H1 (cell line): Measurements from ENCODE around the gene CUEDC2.

Experiments used
- BCL11A ChIP-seq, 2 experiments: IDR thresholded peaks; one replicate each; pipeline ENCODE4 v1.6.1; 2011; ENCODE audit warnings: low read depth in 2 of 2, low read length in 2 of 2, mild to moderate bottlenecking in 2 of 2
- CEBPB ChIP-seq: IDR thresholded peaks from 2 replicates; pipeline ENCODE4 v1.6.1; 2012; ENCODE audit warnings: low read depth, low read length
- CHD1 ChIP-seq: IDR thresholded peaks from 2 replicates; pipeline ENCODE4 v1.6.1; 2012; ENCODE audit warnings: low read depth, low read length, improper control_type of control experiment
- CREB1 ChIP-seq: IDR thresholded peaks from 2 replicates; pipeline ENCODE4 v1.6.1; 2012; ENCODE audit warnings: inconsistent platforms
- EZH2 ChIP-seq: fragments of 200-600 bp; sonication (generic); IDR thresholded peaks from 2 replicates; pipeline ENCODE4 v1.7.1; 2012; ENCODE audit warnings: low read depth, mild to moderate bottlenecking, moderate library complexity, low read length, inconsistent platforms; ENCODE audit not compliant: severe bottlenecking
- KDM1A ChIP-seq: fragments of 200-600, 300-600 bp; sonication (generic); IDR thresholded peaks from 2 replicates; pipeline ENCODE4 v1.7.1; 2016; ENCODE audit warnings: mild to moderate bottlenecking, low read length, borderline replicate concordance
- POLR2A ChIP-seq, 2 experiments: IDR thresholded peaks; 1 replicate in 1 of 2; 2 replicates in 1 of 2; pipeline ENCODE4 v1.6.1; 2011; ENCODE audit warnings: low read depth in 2 of 2, low read length in 2 of 2, mild to moderate bottlenecking in 2 of 2; ENCODE audit errors: control extremely low read depth in 1 of 2
- RXRA ChIP-seq: IDR thresholded peaks from 2 replicates; pipeline ENCODE4 v1.6.1; 2011; ENCODE audit warnings: low read depth, mild to moderate bottlenecking, low read length, moderate library complexity; ENCODE audit not compliant: insufficient read depth
- SIN3A ChIP-seq, 2 experiments: IDR thresholded peaks in 1 of 2; conservative IDR thresholded peaks in 1 of 2; 2 replicates each; pipeline ENCODE4 v1.6.1; 2011 to 2012; ENCODE audit warnings: low read length in 2 of 2, improper control_type of control experiment in 1 of 2, low read depth in 1 of 2, mild to moderate bottlenecking in 1 of 2
- TAF7 ChIP-seq: optimal IDR thresholded peaks from 2 replicates; pipeline ENCODE3; 2011; ENCODE audit warnings: low read depth, mild to moderate bottlenecking, inconsistent platforms, low read length, moderate library complexity, borderline replicate concordance
- TCF12 ChIP-seq: IDR thresholded peaks from 2 replicates; pipeline ENCODE4 v1.6.1; 2011; ENCODE audit warnings: low read depth, mild to moderate bottlenecking, low read length
- TF ChIP-seq, protein P1 (sequence below), 3 experiments: IDR thresholded peaks; 1 replicate in 2 of 3; 2 replicates in 1 of 3; pipeline versions ENCODE4 v1.5.1 to v1.6.1; 2011; ENCODE audit warnings: low read length in 3 of 3, mild to moderate bottlenecking in 3 of 3, inconsistent platforms in 2 of 3, low read depth in 1 of 3, moderate library complexity in 1 of 3; ENCODE audit not compliant: insufficient read depth in 1 of 3; ENCODE audit errors: control extremely low read depth in 1 of 3

DNA sequence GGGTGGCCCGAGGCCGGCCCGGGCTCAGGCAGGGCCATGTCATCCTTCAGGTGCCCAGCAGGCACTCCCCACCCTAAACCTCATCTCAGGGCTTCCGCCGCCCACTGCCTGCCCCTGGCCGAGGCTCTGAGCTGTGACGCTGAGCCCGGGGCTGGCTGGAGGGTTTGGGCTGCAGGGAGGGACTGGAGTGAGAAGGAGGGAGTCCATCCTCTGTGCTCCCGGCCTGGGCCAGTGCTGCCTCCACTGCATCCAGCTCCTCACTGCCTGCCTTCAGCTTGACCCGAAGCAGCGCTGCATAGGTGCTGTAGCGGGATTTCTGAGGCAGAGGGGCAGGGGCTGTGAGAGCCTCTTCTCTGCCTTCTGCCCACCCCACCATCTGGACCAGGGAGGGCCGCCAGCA lies 29.3 kb downstream of the CUEDC2 start:
- TF ChIP-seq RXRA (no peak), CREB1 (no peak), CHD1 (no peak), KDM1A (no peak), POLR2A (IDR thresholded peaks at IDR 0.05; ENCODE audit: control extremely low read depth in 1 of 2, low read depth in 2 of 2, low read length in 2 of 2) (no peak), BCL11A (IDR thresholded peaks at IDR 0.05; ENCODE audit: low read depth in 2 of 2, low read length in 2 of 2) (no peak), EZH2 (no peak), CEBPB (no peak), TCF12 (no peak), TAF7 (no peak), SIN3A (conservative IDR thresholded peaks at IDR 0.05 in 1 of 2, IDR thresholded peaks at IDR 0.05 in 1 of 2; ENCODE audit: low read depth in 1 of 2, low read length in 2 of 2) (no peak)
- TF ChIP-seq, protein P1, sequence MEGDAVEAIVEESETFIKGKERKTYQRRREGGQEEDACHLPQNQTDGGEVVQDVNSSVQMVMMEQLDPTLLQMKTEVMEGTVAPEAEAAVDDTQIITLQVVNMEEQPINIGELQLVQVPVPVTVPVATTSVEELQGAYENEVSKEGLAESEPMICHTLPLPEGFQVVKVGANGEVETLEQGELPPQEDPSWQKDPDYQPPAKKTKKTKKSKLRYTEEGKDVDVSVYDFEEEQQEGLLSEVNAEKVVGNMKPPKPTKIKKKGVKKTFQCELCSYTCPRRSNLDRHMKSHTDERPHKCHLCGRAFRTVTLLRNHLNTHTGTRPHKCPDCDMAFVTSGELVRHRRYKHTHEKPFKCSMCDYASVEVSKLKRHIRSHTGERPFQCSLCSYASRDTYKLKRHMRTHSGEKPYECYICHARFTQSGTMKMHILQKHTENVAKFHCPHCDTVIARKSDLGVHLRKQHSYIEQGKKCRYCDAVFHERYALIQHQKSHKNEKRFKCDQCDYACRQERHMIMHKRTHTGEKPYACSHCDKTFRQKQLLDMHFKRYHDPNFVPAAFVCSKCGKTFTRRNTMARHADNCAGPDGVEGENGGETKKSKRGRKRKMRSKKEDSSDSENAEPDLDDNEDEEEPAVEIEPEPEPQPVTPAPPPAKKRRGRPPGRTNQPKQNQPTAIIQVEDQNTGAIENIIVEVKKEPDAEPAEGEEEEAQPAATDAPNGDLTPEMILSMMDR (IDR thresholded peaks at IDR 0.05; ENCODE audit: control extremely low read depth in 1 of 3, insufficient read depth in 1 of 3, low read depth in 1 of 3, low read length in 3 of 3) = no peak
